Measurements from ENCODE around the gene PIGB. TPM values are rescaled to one million over a fixed set of nuclear protein-coding genes. Genes with fewer than 3 reads are reported as not detected.
A peak's percentile ranks its signal among the peaks of the same experiment; 100 is the strongest.
"Not testable (repeated sequence)": the region's sequence is repeated elsewhere in the genome, so short reads cannot be mapped to it uniquely, and the experiment has no call there.

PIGB gene
- total RNA-seq, 1 donor from 2014 or later, result 4.2 TPM

GRCh38 chr15:55360256-55360655 is 41.2 kb downstream of the PIGB start:
- intact Hi-C loops (cut with micrococcal nuclease), result no loop called here
- ATAC-seq, result no peak
- no peak for DNase-seq

GRCh38 chr15:55361048-55361447 is 42.0 kb downstream of the PIGB start:
- DNase-seq (no peak), ATAC-seq (no peak)
- intact Hi-C loops (cut with micrococcal nuclease), result no loop called here

GRCh38 chr15:55362641-55363040 is 43.6 kb downstream of the PIGB start:
- intact Hi-C loops (cut with micrococcal nuclease), result no loop called here
- DNase-seq (no peak), ATAC-seq (no peak)

GRCh38 chr15:55366981-55367380 is 48.0 kb downstream of the PIGB start:
- intact Hi-C loops (cut with micrococcal nuclease), result no loop called here
- ATAC-seq, result no peak
- no peak for DNase-seq

- intact Hi-C loops (cut with micrococcal nuclease), result no loop called here
- ATAC-seq, result no peak
- DNase-seq, result no peak
Measured at GRCh38 chr15:55372701-55373440, 53.8 kb downstream of the PIGB start.

- DNase-seq (no peak), ATAC-seq (no peak)
- intact Hi-C loops (cut with micrococcal nuclease), result no loop called here
Measured at GRCh38 chr15:55379095-55379494, 60.1 kb downstream of the PIGB start.

- intact Hi-C loops (cut with micrococcal nuclease), result no loop called here
- DNase-seq, result no peak
- ATAC-seq, result no peak
Measured at GRCh38 chr15:55381595-55381994, 62.6 kb downstream of the PIGB start.

GRCh38 chr15:55383687-55384086 is 64.7 kb downstream of the PIGB start:
- ATAC-seq (no peak), DNase-seq (no peak)
- intact Hi-C loops (cut with micrococcal nuclease), result no loop called here

- ATAC-seq (no peak), DNase-seq (no peak)
- intact Hi-C loops (cut with micrococcal nuclease), result no loop called here
Measured at GRCh38 chr15:55387027-55387426, 68.0 kb downstream of the PIGB start.

- ATAC-seq, result no peak
- DNase-seq, result no peak
- intact Hi-C loops (cut with micrococcal nuclease), result no loop called here
Measured at GRCh38 chr15:55389264-55389607, 70.2 kb downstream of the PIGB start.

- intact Hi-C loops (cut with micrococcal nuclease), result no loop called here
- no peak for DNase-seq
- no peak for ATAC-seq
Measured at GRCh38 chr15:55394694-55395093, 75.7 kb downstream of the PIGB start.

- DNase-seq (no peak), ATAC-seq (no peak)
- intact Hi-C loops (cut with micrococcal nuclease), result no loop called here
Measured at GRCh38 chr15:55398243-55398642, 79.2 kb downstream of the PIGB start.

GRCh38 chr15:55400050-55400449 is 81.0 kb downstream of the PIGB start:
- ATAC-seq, DNase-seq: not testable (repeated sequence)

GRCh38 chr15:55401786-55402246 is 82.8 kb downstream of the PIGB start:
- ATAC-seq (no peak), DNase-seq (no peak)
- intact Hi-C loops (cut with micrococcal nuclease), result no loop called here

More at GRCh38 chr15:55400050-55400449, 81.0 kb downstream of the PIGB start:
- intact Hi-C loops (cut with micrococcal nuclease), result not testable (repeated sequence)

GRCh38 chr15:55402707-55403106 is 83.7 kb downstream of the PIGB start:
- intact Hi-C loops (cut with micrococcal nuclease), result no loop called here
- DNase-seq (no peak), ATAC-seq (no peak)

- DNase-seq (no peak), ATAC-seq (no peak)
- intact Hi-C loops (cut with micrococcal nuclease), result no loop called here
Measured at GRCh38 chr15:55403531-55403930, 84.5 kb downstream of the PIGB start.

Small RNAs within 50 kb of the gene (microRNA-seq; reads per million reads assigned to microRNA genes)
- 173 reads per million, percentile 50 among the genes with 10 or more reads in this experiment for gene MIR628 (ENCODE audit: borderline number of aligned reads)

Other genes starting within 250 kb of the PIGB start
- gene RSL24D1, start 122.3 kb upstream of the PIGB start, total RNA-seq, result 47.0 TPM
- 5.7 TPM for gene RAB27A, start 29.4 kb upstream of the PIGB start, total RNA-seq
- 6.3 TPM for gene PIGBOS1, start 99 bp upstream of the PIGB start, total RNA-seq
- 82.5 TPM for gene CCPG1, start 89.1 kb downstream of the PIGB start, total RNA-seq
- gene PIERCE2, start 89.3 kb downstream of the PIGB start, total RNA-seq, result 7.2 TPM
- 0.79 TPM for gene DNAAF4, start 189.0 kb downstream of the PIGB start, total RNA-seq

All from left ventricle myocardium superior (tissue), 1 donor.